HL-60/S4 treated with retinoic acid at 250 ng/mL for 4 days and 3 days (cell line): Measurements from ENCODE around the gene DAPK1.

Experiments used
- in situ Hi-C: fragments of 300-500 bp; cut with MboI; formaldehyde crosslinking; loops from 2 replicates; pipeline ENCODE4 v1.7.0; 2022; ENCODE audit warnings: low sequenced_read_pairs

The DAPK1 gene

GRCh38 chr9:87702921-87703320 is 205.3 kb downstream of the DAPK1 start:
- in situ Hi-C loops = no loop called here

GRCh38 chr9:87703636-87704276 is 206.1 kb downstream of the DAPK1 start:
- in situ Hi-C loops = no loop called here

- in situ Hi-C loops = no loop called here
Measured at GRCh38 chr9:87704342-87704741, 206.7 kb downstream of the DAPK1 start.

GRCh38 chr9:87706066-87706739 is 208.5 kb downstream of the DAPK1 start:
- in situ Hi-C loops = no loop called here

DNA sequence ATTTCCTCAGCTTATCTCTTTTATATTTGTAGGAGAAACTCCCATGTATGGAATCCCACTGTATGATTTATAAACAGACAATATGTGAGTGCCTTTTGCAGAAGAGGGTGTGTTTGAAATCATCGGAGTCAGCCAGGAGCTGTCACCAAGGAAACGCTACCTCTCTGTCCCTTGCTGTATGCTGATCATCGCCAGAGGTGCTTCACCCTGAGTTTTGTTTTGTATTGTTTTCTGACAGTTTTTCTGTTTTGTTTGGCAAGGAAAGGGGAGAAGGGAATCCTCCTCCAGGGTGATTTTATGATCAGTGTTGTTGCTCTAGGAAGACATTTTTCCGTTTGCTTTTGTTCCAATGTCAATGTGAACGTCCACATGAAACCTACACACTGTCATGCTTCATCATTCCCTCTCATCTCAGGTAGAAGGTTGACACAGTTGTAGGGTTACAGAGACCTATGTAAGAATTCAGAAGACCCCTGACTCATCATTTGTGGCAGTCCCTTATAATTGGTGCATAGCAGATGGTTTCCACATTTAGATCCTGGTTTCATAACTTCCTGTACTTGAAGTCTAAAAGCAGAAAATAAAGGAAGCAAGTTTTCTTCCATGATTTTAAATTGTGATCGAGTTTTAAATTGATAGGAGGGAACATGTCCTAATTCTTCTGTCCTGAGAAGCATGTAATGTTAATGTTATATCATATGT is 210.3 kb downstream of the DAPK1 start:
- in situ Hi-C loops = no loop called here

GRCh38 chr9:87708546-87708945 is 210.9 kb downstream of the DAPK1 start:
- in situ Hi-C loops = no loop called here

DNA sequence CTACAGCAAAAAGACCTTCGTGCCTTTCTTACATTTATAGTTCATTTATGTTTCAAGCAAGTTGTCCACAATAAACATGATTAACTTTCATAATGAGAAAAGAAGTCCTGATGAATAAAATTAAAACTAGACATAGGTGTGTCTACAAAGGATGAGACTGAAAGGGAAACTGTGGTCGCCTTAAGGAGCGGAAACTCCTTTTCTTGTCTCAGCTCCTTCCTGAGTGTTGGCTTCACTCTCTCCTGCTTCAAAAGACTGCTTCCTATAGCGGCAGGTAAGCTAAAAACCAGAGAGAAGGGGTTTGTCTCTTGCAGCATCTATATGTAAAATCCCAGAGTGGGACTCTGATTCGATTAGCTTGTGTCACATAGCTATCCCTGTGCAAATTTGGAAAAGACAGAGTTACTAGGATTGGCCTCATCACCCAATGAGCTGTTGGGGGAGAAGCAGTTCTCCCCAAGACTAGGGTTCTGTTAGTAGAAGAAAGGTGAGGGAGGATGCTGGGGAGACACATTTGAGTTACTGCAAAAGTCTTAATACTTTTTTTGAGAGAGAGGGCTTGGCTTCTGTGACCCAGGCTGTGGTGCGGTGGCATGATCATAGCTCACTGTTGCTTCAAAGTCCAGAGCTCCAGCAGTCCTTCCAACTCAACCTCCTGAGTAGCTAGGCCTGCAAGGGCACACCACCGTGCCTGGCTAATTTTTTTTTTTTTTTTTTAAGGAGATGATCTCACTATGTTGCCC is 211.5 kb downstream of the DAPK1 start:
- in situ Hi-C loops = no loop called here

GRCh38 chr9:87710443-87710842 is 212.8 kb downstream of the DAPK1 start:
- in situ Hi-C loops = no loop called here

- in situ Hi-C loops = no loop called here
Measured at GRCh38 chr9:87711857-87712800, 214.5 kb downstream of the DAPK1 start.

DNA sequence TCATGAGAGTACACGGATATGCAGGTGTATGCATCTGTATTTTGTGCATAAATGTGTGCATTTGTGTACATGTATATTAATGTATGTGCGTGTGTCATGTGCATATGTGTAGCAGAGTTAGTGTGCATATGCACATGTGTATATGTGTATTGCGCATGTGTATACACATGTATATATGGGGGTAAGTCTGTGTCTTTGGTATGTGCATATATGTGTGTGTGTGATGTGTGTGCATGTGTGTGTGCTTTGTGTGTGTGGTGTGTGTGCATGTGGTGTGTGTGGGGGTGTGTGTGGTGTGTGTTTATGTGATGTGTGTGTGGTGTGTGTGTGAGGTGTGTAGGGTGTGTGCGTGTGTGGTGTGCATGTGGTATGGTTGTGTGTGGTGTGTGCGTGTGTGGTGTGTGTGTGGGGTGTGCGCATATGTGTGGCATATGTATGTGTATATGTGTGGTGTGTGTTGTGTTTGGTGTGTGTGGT is 215.2 kb downstream of the DAPK1 start:
- in situ Hi-C loops = no loop called here

DNA sequence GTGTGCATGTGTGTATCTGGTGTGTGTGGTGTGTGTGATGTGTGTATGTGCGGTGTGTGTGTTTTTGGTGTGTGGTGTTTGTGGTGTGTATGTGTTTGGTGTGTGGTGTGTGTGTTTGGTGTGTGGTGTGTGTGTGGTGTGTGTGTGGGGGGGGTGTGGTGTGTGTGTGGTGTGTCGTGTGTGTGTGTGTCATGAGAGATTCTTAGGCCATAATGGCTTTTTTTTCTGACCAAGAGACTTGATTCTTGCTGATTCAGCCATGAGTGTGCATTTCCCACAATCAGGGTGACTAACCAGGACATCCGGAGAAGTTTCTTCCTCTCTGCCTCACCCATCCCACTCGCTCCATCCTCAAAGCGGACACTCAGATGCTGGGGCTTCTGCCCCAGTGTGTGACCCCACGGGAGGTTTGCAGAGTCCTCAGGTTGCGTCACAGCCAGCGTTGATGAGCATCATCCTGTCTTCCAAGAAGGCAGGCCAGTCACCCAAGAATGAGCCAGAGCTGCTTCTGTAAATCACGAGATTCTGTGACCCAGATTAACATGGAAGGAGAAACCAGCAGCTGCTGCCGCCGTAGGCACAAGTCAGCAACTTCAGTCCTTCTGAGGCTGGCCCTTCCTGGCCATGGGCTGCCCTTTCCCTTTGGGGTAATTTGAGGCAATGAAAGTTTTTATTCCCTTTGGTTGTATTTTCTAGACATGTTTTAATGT is 215.8 kb downstream of the DAPK1 start:
- in situ Hi-C loops = no loop called here

GRCh38 chr9:87713988-87714330 is 216.3 kb downstream of the DAPK1 start:
- in situ Hi-C loops = no loop called here

GRCh38 chr9:87714819-87715218 is 217.2 kb downstream of the DAPK1 start:
- in situ Hi-C loops = no loop called here

- in situ Hi-C loops = no loop called here
Measured at GRCh38 chr9:87716141-87716540, 218.5 kb downstream of the DAPK1 start.

DNA sequence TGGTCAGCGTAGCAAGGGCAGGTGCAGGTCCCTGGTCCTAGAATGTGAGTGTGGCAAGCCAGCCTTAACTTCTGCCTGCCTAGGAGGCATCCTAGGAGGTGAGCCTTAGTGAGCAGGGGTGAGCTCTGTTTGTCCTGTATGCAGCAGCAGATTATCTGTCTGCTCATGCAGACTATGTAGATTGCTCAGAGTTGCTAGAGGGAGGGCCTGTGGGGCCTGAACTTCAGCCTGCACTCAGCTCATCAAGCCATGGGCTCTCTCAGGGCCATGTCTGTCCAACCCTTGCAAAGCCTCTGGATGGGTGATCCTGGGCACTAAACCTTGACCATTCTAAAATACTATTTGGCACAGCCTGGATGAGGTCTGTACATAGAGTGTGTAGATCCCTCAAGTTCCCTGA is 219.8 kb downstream of the DAPK1 start:
- in situ Hi-C loops = no loop called here

- in situ Hi-C loops = no loop called here
Measured at GRCh38 chr9:87718231-87718630, 220.6 kb downstream of the DAPK1 start.

DNA sequence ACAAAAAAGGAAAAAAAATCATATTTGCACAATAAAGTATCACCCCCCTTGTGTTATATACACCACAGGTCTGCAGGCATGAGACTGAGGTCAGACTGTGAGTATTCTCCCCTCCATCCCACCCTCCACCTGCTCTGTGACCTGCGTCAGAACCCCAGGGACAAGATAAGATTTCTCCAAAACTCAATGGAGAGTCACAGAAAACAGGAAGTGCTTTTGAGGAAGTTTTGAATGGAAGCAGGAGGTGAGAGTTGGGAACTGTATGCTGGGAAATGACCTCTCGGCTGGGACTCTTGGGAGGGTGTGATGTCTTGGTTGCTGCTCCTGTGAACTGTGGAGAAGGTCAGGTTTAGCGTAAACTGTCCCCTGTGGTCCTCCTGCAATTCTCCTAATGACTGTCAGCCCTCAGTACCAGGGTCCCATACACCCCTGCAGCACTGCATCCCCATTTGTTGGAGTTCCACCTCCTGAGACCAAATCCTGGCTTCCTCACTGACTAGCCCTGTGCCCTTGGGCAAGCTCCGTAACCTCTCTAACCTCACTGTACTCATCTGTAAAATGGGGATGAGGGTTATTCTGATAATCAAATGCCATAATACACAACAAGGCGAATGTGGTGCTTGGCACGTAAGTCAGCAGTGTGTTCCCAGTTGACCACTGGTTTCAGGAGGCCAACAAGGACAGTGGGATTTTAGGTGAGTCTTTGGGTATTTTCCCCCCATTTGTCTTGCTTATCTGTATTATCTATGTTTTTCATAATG is 221.4 kb downstream of the DAPK1 start:
- in situ Hi-C loops = no loop called here

- in situ Hi-C loops = no loop called here
Measured at GRCh38 chr9:87720173-87720572, 222.5 kb downstream of the DAPK1 start.
